ENCODE measurements around the gene PRKG1. TPM values are rescaled to one million over a fixed set of nuclear protein-coding genes. Genes with fewer than 3 reads are reported as not detected.

The PRKG1 gene
- total RNA-seq, 1 donor: 19.5 TPM

- no peaks in the 10 kb centered on the region for H3K27me3 ChIP-seq (ENCODE audit: insufficient read depth, low read length)
- H3K9me3 ChIP-seq (ENCODE audit: low read depth, low read length): no peaks in the 10 kb centered on the region
- H3K27ac ChIP-seq (ENCODE audit: low read depth, low read length): no peak overlapping the region
- no peaks in the 10 kb centered on the region for H3K79me2 ChIP-seq (ENCODE audit: insufficient read depth, low read length)
- no peak overlapping the region for H2AFZ ChIP-seq (ENCODE audit: low read length)
- H4K20me1 ChIP-seq (ENCODE audit: insufficient read depth, low read length): no peaks in the 10 kb centered on the region
- H3K4me1 ChIP-seq (ENCODE audit: insufficient read depth, low read length): no peaks in the 10 kb centered on the region
- no peaks in the 10 kb centered on the region for H3K36me3 ChIP-seq (ENCODE audit: insufficient read depth, low read length)
- H3K4me2 ChIP-seq (ENCODE audit: insufficient read depth, low read length): no peak overlapping the region
- no peak for TF ChIP-seq CTCF (IDR thresholded peaks at IDR 0.05; ENCODE audit: extremely low read depth, low read depth, low read length)
- H3K4me3 ChIP-seq (ENCODE audit: insufficient read depth, low read length): no peak overlapping the region
- DNase-seq (ENCODE audit: insufficient read length, low spot score, missing footprints): no peak
Observed at GRCh38 chr10:51430506-51430905, 356.2 kb downstream of the PRKG1 start.

GRCh38 chr10:51433949-51434475 lies 359.7 kb downstream of the PRKG1 start:
- H3K79me2 ChIP-seq (ENCODE audit: insufficient read depth, low read length): no peaks in the 10 kb centered on the region
- no peak overlapping the region for H2AFZ ChIP-seq (ENCODE audit: low read length)
- no peak for TF ChIP-seq CTCF (IDR thresholded peaks at IDR 0.05; ENCODE audit: extremely low read depth, low read depth, low read length)
- no peak overlapping the region for H3K4me3 ChIP-seq (ENCODE audit: insufficient read depth, low read length)
- no peaks in the 10 kb centered on the region for H3K36me3 ChIP-seq (ENCODE audit: insufficient read depth, low read length)
- no peak overlapping the region for H3K4me2 ChIP-seq (ENCODE audit: insufficient read depth, low read length)
- H3K9me3 ChIP-seq (ENCODE audit: low read depth, low read length): no peaks in the 10 kb centered on the region
- H3K27me3 ChIP-seq (ENCODE audit: insufficient read depth, low read length): no peaks in the 10 kb centered on the region
- no peak overlapping the region for H3K27ac ChIP-seq (ENCODE audit: low read depth, low read length)
- no peak for DNase-seq (ENCODE audit: insufficient read length, low spot score, missing footprints)
- H3K4me1 ChIP-seq (ENCODE audit: insufficient read depth, low read length): no peaks in the 10 kb centered on the region
- H4K20me1 ChIP-seq (ENCODE audit: insufficient read depth, low read length): no peaks in the 10 kb centered on the region

GRCh38 chr10:51436805-51437204 lies 362.5 kb downstream of the PRKG1 start:
- DNase-seq (ENCODE audit: insufficient read length, low spot score, missing footprints): no peak
- Histone ChIP-seq H4K20me1 (ENCODE audit: insufficient read depth, low read length) (no peaks in the 10 kb centered on the region), H2AFZ (ENCODE audit: low read length) (no peak overlapping the region), H3K9me3 (ENCODE audit: low read depth, low read length) (no peaks in the 10 kb centered on the region), H3K27ac (ENCODE audit: low read depth, low read length) (no peak overlapping the region), H3K36me3 (ENCODE audit: insufficient read depth, low read length) (no peaks in the 10 kb centered on the region), H3K4me2 (ENCODE audit: insufficient read depth, low read length) (no peak overlapping the region), H3K4me1 (ENCODE audit: insufficient read depth, low read length) (no peaks in the 10 kb centered on the region), H3K79me2 (ENCODE audit: insufficient read depth, low read length) (no peaks in the 10 kb centered on the region), H3K27me3 (ENCODE audit: insufficient read depth, low read length) (no peaks in the 10 kb centered on the region), H3K4me3 (ENCODE audit: insufficient read depth, low read length) (no peak overlapping the region)
- no peak for TF ChIP-seq CTCF (IDR thresholded peaks at IDR 0.05; ENCODE audit: extremely low read depth, low read depth, low read length)

GRCh38 chr10:51439645-51440044 lies 365.4 kb downstream of the PRKG1 start:
- Histone ChIP-seq H3K79me2 (ENCODE audit: insufficient read depth, low read length) (no peaks in the 10 kb centered on the region), H3K27me3 (ENCODE audit: insufficient read depth, low read length) (no peaks in the 10 kb centered on the region), H3K4me2 (ENCODE audit: insufficient read depth, low read length) (no peak overlapping the region), H3K4me1 (ENCODE audit: insufficient read depth, low read length) (no peaks in the 10 kb centered on the region), H3K36me3 (ENCODE audit: insufficient read depth, low read length) (no peaks in the 10 kb centered on the region), H3K27ac (ENCODE audit: low read depth, low read length) (no peak overlapping the region), H4K20me1 (ENCODE audit: insufficient read depth, low read length) (no peaks in the 10 kb centered on the region), H3K4me3 (ENCODE audit: insufficient read depth, low read length) (no peak overlapping the region), H2AFZ (ENCODE audit: low read length) (no peak overlapping the region), H3K9me3 (ENCODE audit: low read depth, low read length) (no peaks in the 10 kb centered on the region)
- TF ChIP-seq CTCF (IDR thresholded peaks at IDR 0.05; ENCODE audit: extremely low read depth, low read depth, low read length): no peak
- no peak for DNase-seq (ENCODE audit: insufficient read length, low spot score, missing footprints)
